ENCODE results near the gene PANK3.
A peak's percentile ranks its signal among the peaks of the same experiment; 100 is the strongest.

The PANK3 gene

GRCh38 chr5:168578538-168579487, at the start of gene PANK3:
Gene PANK3 (minus strand): TSS chr5:168579368. CDS start chr5:168579283, 85 bp downstream.
- DNase-seq: peak in 25 of 58 donors; percentile 48 to 92 (median 70)

GRCh38 chr5:168624850-168625364, 45.7 kb upstream of the PANK3 start:
- no peak for DNase-seq

- no peak for DNase-seq
Observed at GRCh38 chr5:168620807-168621206, 41.6 kb upstream of the PANK3 start.

- DNase-seq: no peak
Observed at GRCh38 chr5:168614661-168615060, 35.5 kb upstream of the PANK3 start.

- no peak for DNase-seq
Observed at GRCh38 chr5:168613996-168614395, 34.8 kb upstream of the PANK3 start.

GRCh38 chr5:168613396-168613795, 34.2 kb upstream of the PANK3 start:
- DNase-seq: no peak

GRCh38 chr5:168612996-168613395, 33.8 kb upstream of the PANK3 start:
- DNase-seq: no peak

GRCh38 chr5:168612123-168612522, 33.0 kb upstream of the PANK3 start:
- DNase-seq: no peak

GRCh38 chr5:168611165-168611564, 32.0 kb upstream of the PANK3 start:
- DNase-seq: no peak

GRCh38 chr5:168609806-168610482, 30.8 kb upstream of the PANK3 start:
- no peak for DNase-seq

- no peak for DNase-seq
Observed at GRCh38 chr5:168608821-168609220, 29.7 kb upstream of the PANK3 start.

GRCh38 chr5:168608386-168608785, 29.2 kb upstream of the PANK3 start:
- DNase-seq: no peak

- no peak for DNase-seq
Observed at GRCh38 chr5:168607946-168608345, 28.8 kb upstream of the PANK3 start.

- DNase-seq: no peak
Observed at GRCh38 chr5:168606562-168606961, 27.4 kb upstream of the PANK3 start.

- no peak for DNase-seq
Observed at GRCh38 chr5:168604436-168604835, 25.3 kb upstream of the PANK3 start.

- DNase-seq: no peak
Observed at GRCh38 chr5:168603746-168604145, 24.6 kb upstream of the PANK3 start.

- no peak for DNase-seq
Observed at GRCh38 chr5:168602517-168602916, 23.3 kb upstream of the PANK3 start.

GRCh38 chr5:168601972-168602371, 22.8 kb upstream of the PANK3 start:
- DNase-seq: no peak

GRCh38 chr5:168600409-168600808, 21.2 kb upstream of the PANK3 start:
- DNase-seq: no peak

- no peak for DNase-seq
Observed at GRCh38 chr5:168599826-168600225, 20.7 kb upstream of the PANK3 start.

- no peak for DNase-seq
Observed at GRCh38 chr5:168598639-168599038, 19.5 kb upstream of the PANK3 start.

- DNase-seq: no peak
Observed at GRCh38 chr5:168596927-168597326, 17.8 kb upstream of the PANK3 start.

Data from anterior cingulate cortex (tissue), 58 donors.